Measurements from ENCODE around the gene C1QTNF12. TPM values are rescaled to one million over a fixed set of nuclear protein-coding genes. Genes with fewer than 3 reads are reported as not detected.

Gene C1QTNF12
- total and polyA plus RNA-seq, 2 experiments from 2014 or later: 4.1 to 4.2 TPM

DNA sequence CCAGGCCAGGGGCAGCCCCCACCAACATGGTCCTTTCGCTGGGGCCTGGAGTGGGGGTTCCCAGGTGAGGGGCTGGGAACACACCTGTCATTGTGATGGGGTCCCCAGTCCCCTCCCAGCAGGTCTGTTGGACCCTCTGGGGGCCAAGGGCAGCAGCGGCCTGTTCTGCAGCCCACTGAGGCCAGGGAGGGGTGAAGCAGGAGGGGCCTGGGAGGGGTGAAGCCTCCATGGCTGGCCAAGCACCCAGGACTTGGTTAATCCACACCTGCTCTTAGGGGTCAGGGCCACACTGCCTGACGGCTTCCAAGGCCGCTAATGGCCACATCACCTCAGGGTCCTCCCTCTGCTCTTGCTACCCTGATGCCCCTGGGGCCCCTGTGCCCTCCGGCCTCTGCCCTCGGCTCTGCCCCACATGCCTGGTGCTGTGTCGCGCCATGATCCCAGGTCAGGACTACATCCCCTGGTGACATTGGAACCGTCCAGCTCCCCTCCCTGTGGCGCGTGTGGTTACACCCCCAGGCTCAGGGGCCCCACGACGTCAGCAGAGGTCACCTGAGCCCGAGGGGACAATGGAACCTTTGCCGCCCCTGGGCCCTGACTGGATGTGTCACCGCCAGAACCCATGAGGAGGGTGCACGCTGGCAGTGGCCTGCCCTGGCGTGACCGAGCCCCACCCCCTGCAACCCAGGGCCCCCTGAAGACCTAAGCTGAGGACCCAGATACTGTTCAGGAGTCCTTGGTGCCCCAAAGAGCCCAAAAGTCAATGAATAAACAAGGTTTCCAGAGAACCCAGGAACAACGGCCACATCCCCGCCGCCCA lies 47.2 kb downstream of the C1QTNF12 start (continued):
- TF ChIP-seq, protein P1, sequence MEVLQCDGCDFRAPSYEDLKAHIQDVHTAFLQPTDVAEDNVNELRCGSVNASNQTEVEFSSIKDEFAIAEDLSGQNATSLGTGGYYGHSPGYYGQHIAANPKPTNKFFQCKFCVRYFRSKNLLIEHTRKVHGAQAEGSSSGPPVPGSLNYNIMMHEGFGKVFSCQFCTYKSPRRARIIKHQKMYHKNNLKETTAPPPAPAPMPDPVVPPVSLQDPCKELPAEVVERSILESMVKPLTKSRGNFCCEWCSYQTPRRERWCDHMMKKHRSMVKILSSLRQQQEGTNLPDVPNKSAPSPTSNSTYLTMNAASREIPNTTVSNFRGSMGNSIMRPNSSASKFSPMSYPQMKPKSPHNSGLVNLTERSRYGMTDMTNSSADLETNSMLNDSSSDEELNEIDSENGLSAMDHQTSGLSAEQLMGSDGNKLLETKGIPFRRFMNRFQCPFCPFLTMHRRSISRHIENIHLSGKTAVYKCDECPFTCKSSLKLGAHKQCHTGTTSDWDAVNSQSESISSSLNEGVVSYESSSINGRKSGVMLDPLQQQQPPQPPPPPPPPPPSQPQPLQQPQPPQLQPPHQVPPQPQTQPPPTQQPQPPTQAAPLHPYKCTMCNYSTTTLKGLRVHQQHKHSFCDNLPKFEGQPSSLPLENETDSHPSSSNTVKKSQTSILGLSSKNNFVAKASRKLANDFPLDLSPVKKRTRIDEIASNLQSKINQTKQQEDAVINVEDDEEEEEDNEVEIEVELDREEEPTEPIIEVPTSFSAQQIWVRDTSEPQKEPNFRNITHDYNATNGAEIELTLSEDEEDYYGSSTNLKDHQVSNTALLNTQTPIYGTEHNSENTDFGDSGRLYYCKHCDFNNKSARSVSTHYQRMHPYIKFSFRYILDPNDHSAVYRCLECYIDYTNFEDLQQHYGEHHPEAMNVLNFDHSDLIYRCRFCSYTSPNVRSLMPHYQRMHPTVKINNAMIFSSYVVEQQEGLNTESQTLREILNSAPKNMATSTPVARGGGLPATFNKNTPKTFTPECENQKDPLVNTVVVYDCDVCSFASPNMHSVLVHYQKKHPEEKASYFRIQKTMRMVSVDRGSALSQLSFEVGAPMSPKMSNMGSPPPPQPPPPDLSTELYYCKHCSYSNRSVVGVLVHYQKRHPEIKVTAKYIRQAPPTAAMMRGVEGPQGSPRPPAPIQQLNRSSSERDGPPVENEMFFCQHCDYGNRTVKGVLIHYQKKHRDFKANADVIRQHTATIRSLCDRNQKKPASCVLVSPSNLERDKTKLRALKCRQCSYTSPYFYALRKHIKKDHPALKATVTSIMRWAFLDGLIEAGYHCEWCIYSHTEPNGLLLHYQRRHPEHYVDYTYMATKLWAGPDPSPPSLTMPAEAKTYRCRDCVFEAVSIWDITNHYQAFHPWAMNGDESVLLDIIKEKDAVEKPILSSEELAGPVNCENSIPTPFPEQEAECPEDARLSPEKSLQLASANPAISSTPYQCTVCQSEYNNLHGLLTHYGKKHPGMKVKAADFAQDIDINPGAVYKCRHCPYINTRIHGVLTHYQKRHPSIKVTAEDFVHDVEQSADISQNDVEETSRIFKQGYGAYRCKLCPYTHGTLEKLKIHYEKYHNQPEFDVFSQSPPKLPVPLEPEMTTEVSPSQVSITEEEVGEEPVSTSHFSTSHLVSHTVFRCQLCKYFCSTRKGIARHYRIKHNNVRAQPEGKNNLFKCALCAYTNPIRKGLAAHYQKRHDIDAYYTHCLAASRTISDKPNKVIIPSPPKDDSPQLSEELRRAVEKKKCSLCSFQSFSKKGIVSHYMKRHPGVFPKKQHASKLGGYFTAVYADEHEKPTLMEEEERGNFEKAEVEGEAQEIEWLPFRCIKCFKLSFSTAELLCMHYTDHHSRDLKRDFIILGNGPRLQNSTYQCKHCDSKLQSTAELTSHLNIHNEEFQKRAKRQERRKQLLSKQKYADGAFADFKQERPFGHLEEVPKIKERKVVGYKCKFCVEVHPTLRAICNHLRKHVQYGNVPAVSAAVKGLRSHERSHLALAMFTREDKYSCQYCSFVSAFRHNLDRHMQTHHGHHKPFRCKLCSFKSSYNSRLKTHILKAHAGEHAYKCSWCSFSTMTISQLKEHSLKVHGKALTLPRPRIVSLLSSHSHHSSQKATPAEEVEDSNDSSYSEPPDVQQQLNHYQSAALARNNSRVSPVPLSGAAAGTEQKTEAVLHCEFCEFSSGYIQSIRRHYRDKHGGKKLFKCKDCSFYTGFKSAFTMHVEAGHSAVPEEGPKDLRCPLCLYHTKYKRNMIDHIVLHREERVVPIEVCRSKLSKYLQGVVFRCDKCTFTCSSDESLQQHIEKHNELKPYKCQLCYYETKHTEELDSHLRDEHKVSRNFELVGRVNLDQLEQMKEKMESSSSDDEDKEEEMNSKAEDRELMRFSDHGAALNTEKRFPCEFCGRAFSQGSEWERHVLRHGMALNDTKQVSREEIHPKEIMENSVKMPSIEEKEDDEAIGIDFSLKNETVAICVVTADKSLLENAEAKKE (CRISPR knock-in tag; IDR thresholded peaks at IDR 0.05): no peak
- TF ChIP-seq POLR2AphosphoS5 (IDR thresholded peaks at IDR 0.05; ENCODE audit: low read depth) (no peak), STAT1 (IDR thresholded peaks at IDR 0.05; ENCODE audit: unreplicated experiment) (no peak), EZH2phosphoT487 (IDR thresholded peaks at IDR 0.05; ENCODE audit: unreplicated experiment) (no peak), ZNF331 (CRISPR knock-in tag; IDR thresholded peaks at IDR 0.05; ENCODE audit: low read depth) (no peak), EZH2 (IDR thresholded peaks at IDR 0.05; ENCODE audit: low read depth, unreplicated experiment) (no peak), JUNB (IDR thresholded peaks at IDR 0.05; ENCODE audit: unreplicated experiment) (no peak)
- TF ChIP-seq, protein P2, sequence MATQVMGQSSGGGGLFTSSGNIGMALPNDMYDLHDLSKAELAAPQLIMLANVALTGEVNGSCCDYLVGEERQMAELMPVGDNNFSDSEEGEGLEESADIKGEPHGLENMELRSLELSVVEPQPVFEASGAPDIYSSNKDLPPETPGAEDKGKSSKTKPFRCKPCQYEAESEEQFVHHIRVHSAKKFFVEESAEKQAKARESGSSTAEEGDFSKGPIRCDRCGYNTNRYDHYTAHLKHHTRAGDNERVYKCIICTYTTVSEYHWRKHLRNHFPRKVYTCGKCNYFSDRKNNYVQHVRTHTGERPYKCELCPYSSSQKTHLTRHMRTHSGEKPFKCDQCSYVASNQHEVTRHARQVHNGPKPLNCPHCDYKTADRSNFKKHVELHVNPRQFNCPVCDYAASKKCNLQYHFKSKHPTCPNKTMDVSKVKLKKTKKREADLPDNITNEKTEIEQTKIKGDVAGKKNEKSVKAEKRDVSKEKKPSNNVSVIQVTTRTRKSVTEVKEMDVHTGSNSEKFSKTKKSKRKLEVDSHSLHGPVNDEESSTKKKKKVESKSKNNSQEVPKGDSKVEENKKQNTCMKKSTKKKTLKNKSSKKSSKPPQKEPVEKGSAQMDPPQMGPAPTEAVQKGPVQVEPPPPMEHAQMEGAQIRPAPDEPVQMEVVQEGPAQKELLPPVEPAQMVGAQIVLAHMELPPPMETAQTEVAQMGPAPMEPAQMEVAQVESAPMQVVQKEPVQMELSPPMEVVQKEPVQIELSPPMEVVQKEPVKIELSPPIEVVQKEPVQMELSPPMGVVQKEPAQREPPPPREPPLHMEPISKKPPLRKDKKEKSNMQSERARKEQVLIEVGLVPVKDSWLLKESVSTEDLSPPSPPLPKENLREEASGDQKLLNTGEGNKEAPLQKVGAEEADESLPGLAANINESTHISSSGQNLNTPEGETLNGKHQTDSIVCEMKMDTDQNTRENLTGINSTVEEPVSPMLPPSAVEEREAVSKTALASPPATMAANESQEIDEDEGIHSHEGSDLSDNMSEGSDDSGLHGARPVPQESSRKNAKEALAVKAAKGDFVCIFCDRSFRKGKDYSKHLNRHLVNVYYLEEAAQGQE (IDR thresholded peaks at IDR 0.05; ENCODE audit: unreplicated experiment): no peak
- TF ChIP-seq, protein P3, sequence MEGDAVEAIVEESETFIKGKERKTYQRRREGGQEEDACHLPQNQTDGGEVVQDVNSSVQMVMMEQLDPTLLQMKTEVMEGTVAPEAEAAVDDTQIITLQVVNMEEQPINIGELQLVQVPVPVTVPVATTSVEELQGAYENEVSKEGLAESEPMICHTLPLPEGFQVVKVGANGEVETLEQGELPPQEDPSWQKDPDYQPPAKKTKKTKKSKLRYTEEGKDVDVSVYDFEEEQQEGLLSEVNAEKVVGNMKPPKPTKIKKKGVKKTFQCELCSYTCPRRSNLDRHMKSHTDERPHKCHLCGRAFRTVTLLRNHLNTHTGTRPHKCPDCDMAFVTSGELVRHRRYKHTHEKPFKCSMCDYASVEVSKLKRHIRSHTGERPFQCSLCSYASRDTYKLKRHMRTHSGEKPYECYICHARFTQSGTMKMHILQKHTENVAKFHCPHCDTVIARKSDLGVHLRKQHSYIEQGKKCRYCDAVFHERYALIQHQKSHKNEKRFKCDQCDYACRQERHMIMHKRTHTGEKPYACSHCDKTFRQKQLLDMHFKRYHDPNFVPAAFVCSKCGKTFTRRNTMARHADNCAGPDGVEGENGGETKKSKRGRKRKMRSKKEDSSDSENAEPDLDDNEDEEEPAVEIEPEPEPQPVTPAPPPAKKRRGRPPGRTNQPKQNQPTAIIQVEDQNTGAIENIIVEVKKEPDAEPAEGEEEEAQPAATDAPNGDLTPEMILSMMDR (conservative IDR thresholded peaks at IDR 0.05; ENCODE audit: low read depth in 2 of 2): no peak
